SK-MEL-5 (cell line): ENCODE measurements around the gene MRPL39. TPM values are rescaled to one million over a fixed set of nuclear protein-coding genes. Genes with fewer than 3 reads are reported as not detected.

Experiments used
- DNase-seq: peaks from one replicate; pipeline ENCODE4 v3.0.0-alpha.2; 2016; ENCODE audit warnings: low read depth, low spot score
- in situ Hi-C: cut with HindIII; loops from 2 replicates; pipeline ENCODE4 v1.10.0; 2016; ENCODE audit warnings: low sequenced_read_pairs, high pct_unique_total_duplicates, low pct_unique_long_range_greater_than_20kb
- total RNA-seq: library from RNA; depleted of rRNA; stranded (reverse); fragments of >200 nt; shearing (Covaris generic); gene quantifications from 2 replicates; pipeline ENCODE4 v1.2.3, GENCODE V29; 2014

Gene MRPL39
- total RNA-seq, 1 experiment from 2014 or later = 49.0 TPM

DNA sequence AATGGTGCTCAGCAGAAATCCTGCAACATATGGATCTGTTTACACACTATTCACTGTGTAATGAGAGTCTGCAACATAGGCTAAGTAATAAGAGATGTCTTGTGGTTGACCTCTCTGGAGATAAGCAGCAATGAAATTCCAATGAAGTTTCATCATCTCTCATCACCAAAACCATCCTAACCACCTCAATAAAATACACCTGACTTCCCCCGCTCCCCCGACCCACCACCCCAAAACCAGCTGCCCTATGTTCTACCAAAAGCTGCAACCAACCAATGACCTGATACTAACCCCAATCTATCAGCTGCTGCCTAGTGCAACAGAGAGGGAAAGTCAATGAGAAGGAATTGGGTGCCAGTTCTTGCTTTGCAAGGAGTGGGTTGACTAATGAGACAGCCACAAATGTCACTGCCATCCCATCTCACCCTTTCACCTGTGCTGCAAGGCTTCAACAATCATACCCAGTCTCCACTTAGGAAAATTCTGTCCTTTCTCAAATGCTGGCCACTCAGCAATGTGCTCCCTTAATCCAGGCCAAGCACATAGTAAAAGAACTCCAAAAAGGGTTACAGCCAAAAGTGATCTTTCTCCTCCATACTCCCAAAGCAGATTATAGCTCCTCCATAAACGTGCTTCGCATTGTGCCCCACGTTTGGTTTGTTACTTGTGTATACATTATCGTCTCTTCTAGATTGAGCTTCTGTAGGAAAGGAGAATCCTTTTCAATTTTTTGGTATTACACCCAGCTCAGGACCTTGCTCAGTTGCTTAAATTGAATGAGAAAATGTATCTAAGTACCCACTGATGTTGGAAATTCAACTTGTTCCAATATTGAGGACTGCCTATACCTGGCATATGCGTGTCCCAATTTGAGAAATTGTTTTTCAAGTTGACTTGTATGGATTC is 29.0 kb downstream of the MRPL39 start:
- in situ Hi-C loops = no loop called here
- no peak for DNase-seq

DNA sequence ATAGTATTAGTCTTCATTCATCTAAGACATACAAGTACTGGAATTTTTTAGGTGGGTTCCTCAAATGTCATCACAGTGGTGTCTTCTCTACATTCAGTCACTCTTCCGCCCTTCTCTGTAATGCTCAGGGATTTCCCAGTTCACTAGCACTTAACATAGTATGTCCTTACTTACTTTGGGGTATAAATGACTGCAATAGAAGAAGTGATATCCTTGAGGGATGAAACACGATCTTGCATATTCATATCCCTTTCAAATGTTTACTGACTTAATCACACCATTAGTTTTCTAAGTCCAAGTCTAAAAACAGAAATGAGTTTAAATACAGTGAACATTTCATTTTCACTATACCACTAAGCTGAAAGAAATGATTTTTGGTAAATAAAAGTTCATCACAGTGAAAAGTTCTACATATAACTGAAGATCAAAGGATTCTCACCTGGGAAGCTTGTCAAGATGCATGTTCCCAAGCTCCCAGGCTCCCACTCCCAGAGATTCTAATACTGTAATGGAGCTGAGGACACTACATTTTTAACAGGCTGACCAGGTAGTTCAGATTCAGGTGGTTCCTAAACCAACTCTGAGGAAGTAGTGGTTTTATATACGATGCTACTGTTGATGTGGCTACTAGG is 29.7 kb downstream of the MRPL39 start:
- no peak for DNase-seq
- in situ Hi-C loops = no loop called here

DNA sequence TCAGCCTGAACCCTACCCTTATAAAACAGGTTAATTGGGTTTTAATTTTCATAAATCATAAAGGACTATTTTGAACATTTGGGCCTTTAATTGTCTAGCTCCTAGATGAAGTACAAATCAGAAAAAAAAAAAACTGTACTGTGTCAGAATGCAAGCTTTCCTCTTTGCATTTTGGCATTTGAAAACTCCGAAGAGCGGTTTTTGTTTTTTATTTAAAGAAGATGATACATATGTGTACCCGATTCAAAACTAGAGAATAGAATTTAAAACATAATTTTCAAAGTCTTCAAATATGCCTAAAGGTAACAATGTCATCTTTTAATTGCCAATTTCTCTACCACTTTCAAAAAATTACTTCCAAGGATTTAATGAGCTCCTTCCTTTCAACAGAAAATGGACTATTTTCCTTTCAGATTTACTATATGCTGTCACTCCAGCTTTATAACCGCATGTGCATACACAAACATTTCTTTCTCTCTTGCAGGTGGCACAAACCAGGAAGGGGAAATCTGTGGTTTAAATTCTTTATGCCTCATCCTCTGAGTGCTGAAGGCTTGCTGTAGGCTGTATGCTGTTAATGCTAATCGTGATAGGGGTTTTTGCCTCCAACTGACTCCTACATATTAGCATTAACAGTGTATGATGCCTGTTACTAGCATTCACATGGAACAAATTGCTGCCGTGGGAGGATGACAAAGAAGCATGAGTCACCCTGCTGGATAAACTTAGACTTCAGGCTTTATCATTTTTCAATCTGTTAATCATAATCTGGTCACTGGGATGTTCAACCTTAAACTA is 33.7 kb downstream of the MRPL39 start:
- peak; percentile 41 for DNase-seq
- in situ Hi-C loops = no loop called here

DNA sequence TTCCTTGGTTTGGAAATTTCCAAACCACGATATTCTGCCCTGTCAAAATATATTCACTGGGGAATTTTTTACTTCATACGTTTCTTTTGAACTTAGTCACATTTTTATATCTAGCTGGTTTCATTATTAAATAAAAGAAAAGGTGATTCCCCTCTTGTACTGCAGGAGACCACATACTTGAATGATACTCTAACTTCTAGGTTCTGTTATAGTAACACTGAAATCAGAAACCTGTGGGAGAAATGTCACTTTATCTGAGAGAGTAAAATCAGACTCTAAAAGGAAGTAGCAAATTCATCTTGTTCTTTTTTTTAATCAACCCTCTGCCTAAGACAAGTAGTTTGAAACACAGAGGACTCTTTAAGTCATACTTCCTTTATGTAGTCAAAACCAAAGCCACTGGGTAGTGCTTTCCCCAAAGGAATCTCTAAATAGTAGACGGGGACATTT is 34.4 kb downstream of the MRPL39 start:
- in situ Hi-C loops = no loop called here
- no peak for DNase-seq

DNA sequence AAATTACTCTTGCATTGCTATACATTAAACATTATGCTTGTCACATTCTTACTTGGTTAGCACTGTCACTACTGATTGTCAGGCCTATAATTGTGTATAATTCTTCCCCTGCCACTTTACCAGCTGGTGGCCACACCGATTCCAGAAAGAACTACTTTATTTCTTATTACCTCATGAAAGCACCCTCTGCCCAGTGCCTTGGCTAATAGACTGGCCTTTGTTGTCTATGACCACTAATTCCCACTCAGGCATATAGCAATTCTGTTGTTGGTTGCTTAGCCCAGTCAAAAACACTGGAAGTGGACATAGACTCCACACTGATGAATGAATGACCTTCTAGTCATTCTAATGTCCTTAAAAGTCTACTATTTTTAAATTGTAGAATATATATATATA is 35.6 kb downstream of the MRPL39 start:
- in situ Hi-C loops = no loop called here
- no peak for DNase-seq

DNA sequence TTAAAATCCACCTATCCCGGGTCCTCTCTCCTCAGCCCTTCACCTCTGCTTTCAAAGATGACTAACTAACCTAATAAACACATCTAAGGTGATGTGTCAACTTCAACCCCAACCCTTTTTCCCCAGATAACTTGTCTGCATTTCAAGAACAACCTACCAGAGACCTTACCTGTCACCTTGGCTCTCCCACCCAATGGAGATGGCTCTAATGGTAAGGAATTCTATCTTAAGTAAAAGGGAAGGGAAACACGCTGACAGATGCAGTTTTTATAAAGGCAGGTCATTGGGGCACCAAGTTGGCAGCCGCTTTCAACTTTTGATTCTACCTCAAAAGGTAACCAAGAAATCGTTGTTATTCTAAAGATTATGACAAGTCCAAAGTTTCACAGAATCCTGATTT is 37.6 kb downstream of the MRPL39 start:
- in situ Hi-C loops = no loop called here
- DNase-seq = no peak

DNA sequence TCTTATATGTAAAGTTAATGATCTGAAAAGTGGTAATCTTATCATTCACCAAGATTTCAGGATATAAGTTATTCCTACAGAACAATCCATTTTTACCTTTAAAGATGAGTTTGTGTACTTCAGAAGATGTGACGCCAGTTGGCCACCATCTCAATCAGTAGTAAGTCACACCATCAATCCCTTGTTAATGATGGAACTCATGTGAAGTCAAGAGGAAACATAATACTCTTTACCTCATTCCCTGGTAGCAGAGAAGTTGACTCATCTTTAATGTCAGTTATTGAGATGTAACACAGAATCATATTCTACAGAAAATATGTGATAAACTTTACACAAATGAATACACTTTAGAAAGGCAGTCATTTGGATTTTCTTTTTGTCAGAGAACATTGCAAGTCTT is 38.2 kb downstream of the MRPL39 start:
- DNase-seq = no peak
- in situ Hi-C loops = no loop called here

DNA sequence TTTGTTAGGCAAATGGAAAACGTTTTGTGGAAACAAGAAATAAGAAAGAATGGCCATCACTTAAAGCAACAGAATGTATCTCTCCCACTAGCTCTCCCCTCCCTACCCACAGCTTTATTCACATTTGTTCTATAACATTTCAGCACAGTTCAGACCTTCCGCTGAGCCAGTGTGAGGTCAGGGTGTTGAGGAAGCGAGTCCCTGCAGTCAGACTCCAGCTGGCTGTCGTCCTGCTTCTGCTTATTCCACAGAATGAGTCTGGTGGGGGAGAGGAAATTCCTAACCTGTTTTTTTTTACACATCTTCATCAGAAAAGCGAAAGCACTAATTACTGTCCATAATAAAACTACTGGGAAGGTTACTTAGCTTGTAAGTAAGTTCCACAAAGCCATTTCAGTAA is 39.0 kb downstream of the MRPL39 start:
- no peak for DNase-seq
- in situ Hi-C loops = no loop called here

DNA sequence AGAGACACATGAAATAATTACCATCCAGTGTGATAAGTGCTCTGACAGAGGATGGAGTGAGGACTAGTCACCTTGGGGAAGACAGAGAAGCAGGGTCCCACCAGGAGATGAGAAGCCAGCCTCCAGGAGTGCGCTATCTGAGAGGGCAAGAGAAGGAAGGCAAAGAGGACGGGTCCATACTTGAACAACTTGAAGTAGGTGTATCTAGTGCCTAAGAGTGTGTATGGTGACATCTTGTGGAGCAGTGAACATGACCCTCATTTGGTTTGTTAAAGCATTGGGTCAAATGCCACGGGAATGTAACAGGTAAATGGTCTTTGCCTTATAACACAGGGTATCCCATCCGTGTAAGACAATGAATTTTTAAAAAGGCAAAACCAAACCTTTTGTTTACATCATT is 39.8 kb downstream of the MRPL39 start:
- DNase-seq = no peak
- in situ Hi-C loops = no loop called here

DNA sequence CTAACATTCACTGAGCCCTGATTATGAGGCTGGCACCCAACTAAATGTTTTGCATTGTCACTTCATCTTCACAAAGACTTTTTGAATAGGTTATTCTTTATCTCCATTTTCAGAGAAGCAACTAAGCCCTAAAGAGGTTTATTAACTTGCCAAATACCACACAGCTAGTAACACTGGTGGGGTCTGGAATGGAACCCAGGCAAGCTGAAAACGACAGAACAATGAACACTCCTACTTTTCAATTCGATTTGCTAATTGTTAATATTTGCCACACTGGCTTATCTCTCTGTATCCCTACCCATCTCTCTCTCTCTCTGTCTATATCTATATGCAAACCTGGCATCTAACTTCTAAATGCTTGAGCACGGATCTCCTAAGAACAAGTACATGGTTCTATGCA is 40.6 kb downstream of the MRPL39 start:
- no peak for DNase-seq
- in situ Hi-C loops = no loop called here

DNA sequence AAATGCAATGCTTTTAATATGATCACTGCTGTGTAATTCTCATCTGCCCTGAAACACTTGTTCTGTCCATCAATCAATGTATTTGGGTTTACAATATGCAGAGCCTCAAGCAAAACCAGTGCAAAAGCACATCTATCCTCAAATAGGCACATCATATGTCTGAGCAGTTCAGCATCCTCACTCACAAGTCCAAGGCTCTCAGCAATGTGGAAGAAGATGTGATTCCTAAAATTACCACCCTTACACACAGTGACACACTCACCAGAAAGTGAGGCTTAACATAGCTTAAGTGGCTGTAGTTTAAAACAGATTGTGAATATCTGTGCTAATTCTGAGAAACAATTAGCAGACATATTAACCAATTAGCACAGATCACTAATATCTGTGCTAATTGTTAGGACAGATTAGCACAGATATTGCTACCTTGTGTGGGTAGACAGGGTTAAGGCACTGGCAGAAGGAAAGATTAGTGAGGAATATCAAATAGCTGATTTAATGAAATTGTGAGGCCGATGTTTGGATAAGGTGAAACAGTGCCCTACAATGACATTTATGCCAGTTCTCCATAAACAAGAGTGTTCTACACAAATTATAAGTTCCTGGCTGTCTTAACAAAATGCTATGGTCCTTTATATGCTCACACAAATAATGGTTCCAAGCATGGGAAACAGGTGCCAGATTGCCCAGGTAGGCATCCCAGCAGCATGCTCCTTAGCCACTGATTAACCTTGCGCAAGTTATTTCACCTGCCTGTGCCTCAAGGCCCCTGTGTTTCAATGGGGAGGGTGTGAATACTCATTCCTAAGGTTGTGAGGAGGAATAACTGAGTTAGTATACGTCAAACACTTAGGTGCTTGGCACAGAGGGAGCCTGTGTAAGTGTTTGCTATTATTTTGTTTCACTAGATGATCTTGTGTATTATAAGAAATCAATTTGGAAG is 41.7 kb downstream of the MRPL39 start:
- no peak for DNase-seq
- in situ Hi-C loops = no loop called here

DNA sequence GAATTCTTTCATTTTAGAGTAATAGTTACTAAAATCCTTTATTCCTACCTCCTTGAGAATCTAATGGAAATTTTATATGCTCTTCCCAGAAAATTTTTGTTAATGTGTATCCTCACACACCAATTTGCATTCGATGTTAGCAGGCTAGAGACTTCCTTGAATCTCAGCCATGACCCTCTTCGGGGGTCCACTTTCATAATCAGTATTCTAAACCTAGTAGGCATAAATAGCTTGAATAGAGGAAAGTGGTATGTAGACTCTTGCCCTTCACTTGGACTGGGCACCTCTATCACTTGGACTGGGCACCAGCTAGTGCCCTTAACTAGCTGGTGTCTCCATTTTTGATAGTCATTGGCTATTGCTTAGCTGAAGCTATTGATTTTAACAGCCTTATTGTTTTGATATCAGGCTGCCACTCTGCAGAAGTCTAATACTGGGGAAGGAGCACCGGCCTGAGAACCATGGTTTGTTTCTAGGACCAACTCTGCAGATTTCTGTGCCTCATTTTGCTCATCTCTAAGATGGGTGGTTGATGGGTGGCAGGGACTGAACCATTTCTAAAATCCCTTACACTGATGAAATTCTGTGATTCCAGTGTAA is 42.8 kb downstream of the MRPL39 start:
- DNase-seq = no peak
- in situ Hi-C loops = no loop called here

DNA sequence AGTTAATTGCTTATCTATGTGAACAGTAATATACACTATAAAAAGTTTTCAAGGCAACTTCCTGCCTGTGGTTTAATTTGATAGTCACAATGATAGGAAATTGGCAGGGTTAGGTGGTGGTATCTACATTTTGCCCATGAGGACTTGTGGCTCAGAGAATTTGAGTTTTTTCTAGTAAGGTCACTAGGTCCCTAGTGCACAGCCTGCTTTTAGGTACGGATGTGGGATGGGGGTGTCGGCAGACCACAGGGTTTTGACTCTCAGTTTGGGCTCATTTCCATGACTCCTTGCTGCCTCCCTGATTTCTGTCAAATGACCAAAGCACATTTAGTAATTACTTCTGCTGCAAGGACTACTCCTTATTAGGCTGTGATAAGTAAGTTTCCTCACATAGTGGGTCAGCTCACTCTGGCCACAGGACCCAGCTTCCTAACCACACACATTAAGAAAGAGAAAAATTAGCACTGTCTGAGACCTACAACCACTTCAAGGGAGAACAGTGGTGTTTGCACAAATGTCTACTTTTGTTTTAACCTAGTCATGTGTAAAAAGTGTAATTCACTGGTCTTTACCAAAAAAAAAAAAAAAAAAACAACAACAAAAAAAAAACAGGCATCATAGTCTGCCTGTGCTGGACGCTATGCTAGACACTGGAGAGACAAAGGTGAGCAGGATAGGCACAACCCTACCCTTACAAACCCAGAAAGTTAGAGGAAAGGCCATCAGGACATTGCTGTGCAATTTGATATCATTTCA is 43.7 kb downstream of the MRPL39 start:
- in situ Hi-C loops = no loop called here

DNA sequence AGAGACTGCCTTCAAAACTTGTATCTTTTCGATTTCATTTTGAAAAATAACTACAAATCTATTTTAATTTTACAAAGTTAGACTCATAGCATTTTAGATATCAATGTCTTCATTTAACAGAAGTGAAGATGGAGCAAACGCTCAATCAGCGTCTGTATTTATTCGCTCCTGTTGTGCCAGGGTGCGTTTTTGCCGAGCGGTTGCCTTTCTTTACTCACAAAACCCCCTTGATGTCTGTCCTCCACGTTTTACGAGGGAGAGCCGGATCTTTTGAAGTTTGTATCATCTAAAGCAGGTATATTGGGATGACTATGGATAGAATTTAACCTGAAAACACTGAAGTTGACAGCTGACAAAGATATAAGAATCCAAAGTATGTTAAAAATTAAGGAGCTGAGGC is 44.6 kb downstream of the MRPL39 start:
- no peak for DNase-seq
- in situ Hi-C loops = no loop called here

More for the DNA sequence above, 43.7 kb downstream of the MRPL39 start:
- DNase-seq = no peak

DNA sequence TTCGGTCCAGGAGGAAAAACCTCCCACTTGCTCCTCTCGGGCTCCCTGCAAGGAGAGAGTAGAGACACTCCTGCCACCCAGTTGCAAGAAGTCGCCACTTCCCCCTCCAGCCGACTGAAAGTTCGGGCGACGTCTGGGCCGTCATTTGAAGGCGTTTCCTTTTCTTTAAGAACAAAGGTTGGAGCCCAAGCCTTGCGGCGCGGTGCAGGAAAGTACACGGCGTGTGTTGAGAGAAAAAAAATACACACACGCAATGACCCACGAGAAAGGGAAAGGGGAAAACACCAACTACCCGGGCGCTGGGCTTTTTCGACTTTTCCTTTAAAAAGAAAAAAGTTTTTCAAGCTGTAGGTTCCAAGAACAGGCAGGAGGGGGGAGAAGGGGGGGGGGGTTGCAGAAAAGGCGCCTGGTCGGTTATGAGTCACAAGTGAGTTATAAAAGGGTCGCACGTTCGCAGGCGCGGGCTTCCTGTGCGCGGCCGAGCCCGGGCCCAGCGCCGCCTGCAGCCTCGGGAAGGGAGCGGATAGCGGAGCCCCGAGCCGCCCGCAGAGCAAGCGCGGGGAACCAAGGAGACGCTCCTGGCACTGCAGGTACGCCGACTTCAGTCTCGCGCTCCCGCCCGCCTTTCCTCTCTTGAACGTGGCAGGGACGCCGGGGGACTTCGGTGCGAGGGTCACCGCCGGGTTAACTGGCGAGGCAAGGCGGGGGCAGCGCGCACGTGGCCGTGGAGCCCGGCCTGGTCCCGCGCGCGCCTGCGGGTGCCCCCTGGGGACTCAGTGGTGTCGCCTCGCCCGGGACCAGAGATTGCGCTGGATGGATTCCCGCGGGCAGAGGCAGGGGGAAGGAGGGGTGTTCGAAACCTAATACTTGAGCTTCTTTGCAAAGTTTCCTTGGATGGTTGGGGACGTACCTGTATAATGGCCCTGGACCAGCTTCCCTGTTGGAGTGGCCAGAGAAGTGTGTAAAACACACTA is 45.3 kb downstream of the MRPL39 start:
- DNase-seq = no peak
- in situ Hi-C loops = no loop called here
